GM18858 (cell line): ENCODE results near the gene TCP11.

ENCODE experiments used
- ATAC-seq: cut with Tn5 transposase; IDR thresholded peaks from one replicate; pipeline ENCODE4 v1.9.1; 2021; ENCODE audit not compliant: unreplicated experiment

Gene TCP11

GRCh38 chr6:35096129-35096862 lies 44.8 kb downstream of the TCP11 start:
- ATAC-seq: no peak

DNA sequence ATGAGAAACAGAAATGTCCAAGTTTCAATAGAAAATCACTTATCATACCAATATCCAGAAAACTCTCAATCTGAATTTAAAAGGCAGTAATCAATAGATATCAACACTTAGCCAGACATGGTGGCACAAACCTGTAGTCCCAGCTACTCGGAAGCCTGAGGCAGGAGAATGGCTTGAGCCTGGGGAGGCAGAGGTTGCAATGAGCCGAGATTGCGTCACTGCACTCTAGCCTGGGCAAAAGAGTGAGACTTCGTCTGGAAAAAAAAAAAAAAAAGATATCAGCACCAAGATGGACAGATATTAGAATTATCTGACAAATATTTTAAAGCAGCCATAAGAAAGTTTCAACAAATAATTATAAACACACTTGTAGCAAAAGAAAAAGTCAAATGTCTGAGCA lies 47.0 kb downstream of the TCP11 start:
- ATAC-seq: no peak

GRCh38 chr6:35093783-35094182 lies 47.4 kb downstream of the TCP11 start:
- no peak for ATAC-seq

DNA sequence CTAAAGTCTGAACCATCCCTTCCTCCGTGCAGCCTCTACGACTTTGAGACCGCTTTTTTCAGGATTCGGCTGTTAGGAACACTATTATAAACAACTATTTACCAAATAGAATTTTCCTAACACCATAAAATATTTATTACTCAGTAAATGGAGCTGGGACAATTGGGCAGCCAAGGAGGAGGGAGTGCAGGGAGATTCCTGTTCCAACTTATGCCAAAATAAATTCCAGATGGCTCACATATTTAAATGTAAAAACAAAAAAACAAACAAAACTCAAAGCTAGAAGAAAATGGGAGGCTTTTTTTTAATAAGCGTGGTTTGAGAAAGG lies 48.1 kb downstream of the TCP11 start:
- ATAC-seq: no peak

DNA sequence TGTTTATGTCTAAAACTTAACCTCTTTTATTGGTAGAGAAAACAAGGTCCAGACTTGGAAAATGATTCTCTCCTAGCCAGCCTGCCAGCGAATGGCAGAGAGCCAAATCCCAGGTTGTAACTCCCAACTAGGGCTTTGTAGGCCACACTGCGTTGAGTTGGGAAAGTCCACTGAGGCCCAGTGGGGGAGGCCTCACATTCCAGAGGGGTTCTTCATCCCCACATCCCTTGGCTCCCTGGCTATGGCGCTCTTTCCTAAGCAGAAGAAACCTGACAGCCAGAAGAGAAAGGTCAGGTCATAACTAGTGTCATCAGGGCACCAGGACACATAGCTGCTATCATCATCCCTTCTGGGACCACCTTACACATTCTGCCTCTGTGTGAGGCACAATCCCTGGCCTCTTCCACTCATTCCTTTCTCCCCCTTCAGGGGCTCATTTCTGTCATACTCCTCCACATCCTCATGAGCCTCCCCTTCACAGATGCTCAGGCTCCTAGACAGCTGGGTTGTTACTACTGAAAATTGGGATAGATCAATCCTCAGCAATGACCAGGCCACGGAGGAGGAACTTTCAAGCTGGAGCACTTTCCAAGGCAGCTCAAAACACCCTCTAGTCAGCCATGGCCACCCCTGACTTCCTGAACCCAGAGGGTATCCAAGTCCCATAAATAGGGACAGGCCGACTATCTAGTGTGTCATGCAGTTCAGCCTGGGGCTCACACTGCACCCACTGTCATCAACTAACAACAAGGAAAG lies 48.6 kb downstream of the TCP11 start:
- ATAC-seq: no peak

GRCh38 chr6:35091346-35092083 lies 49.6 kb downstream of the TCP11 start:
- no peak for ATAC-seq

GRCh38 chr6:35090734-35091133 lies 50.4 kb downstream of the TCP11 start:
- no peak for ATAC-seq

- ATAC-seq: no peak
These were observed 51.1 kb downstream of the TCP11 start for GRCh38 chr6:35089935-35090505.

- no peak for ATAC-seq
These were observed 51.8 kb downstream of the TCP11 start for GRCh38 chr6:35089216-35089934.

- ATAC-seq: no peak
These were observed 52.6 kb downstream of the TCP11 start for GRCh38 chr6:35088281-35089215.

DNA sequence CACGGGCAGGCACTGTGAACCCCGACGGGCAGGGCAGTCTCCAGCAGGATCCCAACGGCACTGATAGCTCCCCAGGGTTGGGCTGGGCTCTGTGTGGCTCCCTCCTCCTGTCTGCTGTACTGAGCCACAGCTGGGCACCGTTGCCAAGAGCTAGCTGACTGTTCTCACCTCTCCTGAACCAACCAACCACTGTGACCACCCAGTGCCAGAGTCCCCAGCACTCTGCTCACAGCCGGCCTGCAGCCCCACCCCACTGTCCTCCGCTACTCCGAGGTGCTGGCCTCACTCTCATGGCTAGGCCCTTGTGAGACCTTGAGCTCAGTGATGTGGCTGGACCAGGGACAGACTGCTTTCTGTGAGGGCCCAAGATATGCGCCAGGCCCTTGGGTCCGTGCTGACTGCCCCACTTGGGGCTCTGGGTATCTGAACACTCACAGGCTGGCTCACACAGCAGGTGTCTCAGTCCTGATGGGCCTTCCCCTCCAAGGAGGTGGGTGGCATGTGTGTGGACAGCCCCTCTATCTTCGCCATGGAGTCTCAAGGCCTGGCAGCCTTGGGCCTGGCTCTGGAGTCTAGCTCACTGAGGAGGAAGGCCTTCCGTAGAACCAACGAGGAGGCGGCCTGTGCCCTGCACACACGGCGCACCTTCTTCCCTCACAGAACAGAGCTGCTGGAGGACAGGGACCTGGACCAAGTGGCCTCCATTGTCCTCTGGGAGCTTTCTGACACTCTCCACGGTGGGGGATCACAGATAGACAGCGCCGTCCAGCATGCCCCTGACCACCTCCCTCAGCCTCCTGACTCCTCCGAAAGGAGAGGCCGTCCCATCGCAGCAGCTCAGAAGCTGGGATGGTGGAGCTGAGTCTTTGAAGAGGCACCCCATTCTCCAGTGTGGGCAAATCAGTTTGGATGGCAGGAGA lies 53.5 kb downstream of the TCP11 start:
- no peak for ATAC-seq

GRCh38 chr6:35086636-35087360 lies 54.3 kb downstream of the TCP11 start:
- ATAC-seq: no peak

DNA sequence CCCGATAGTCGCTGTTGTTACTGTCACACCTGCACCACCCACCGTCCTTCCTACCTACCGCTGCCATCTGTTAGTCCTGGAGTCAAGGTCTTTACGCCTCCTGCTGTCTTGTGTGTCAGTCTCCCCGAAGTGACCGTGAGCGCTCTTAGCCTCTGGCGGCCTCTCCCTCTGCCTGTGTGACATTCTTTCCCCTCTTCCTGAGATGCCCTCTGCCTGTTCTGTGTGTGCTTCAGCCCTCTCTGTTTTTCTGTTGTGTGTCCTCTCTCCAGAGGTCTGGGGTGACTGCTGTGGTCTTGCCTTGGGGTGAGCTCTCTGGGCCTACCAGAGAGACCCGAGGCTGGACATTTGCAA lies 54.9 kb downstream of the TCP11 start:
- ATAC-seq: no peak

DNA sequence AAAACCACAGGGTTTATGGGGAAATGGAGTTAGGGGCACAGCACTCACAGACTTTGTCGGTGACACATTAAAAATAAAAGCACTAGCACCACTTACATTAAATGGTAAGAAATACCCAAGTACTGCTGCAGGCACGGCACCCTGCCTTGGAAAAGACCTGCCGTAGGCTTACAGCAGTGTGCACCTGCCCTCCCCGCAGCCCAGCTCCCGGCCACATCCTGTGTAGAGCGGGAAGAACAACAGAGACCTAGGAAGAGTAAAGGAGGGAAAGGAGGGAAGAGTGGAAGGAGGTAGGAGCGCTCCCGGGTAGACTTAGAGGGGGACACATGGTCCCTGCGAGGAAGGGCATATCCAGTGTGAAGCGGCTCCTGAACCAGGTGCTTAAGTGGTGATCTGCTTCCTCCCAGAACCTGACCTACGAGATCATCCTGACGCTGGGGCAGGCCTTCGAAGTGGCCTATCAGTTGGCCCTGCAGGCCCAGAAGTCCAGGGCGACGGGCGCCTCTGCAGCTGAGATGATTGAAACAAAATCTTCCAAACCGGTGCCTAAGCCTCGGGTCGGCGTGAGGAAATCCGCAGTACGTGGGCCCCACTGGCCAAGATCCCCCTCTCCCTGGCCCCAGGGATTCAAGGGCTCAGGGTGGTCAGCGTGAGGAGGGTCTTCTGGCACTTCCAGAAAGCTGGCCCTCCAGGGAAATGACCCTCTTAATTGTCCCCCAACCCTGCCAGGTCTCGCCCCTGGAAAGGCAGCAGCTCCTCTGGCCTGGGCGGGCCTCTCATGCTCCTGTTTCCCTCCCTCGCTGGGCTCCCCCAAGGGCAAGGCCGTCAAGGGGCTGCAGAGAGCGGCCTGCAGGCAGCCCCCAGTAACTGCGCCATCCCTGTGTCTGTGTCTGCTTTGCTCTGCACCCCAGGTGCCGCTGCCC lies 55.5 kb downstream of the TCP11 start:
- no peak for ATAC-seq

- no peak for ATAC-seq
These were observed 56.5 kb downstream of the TCP11 start for GRCh38 chr6:35084511-35085203.

GRCh38 chr6:35084041-35084491 lies 57.1 kb downstream of the TCP11 start:
- no peak for ATAC-seq

- no peak for ATAC-seq
These were observed 57.6 kb downstream of the TCP11 start for GRCh38 chr6:35083507-35083906.
